Measurements from ENCODE around the gene LMNA. TPM values are rescaled to one million over a fixed set of nuclear protein-coding genes. Genes with fewer than 3 reads are reported as not detected.
"Not testable (repeated sequence)": the region's sequence is repeated elsewhere in the genome, so short reads cannot be mapped to it uniquely, and the experiment has no call there.

Gene LMNA
- total and polyA plus RNA-seq, 11 donors = 223 to 396 (median 273) TPM

- ATAC-seq (peak in 2 of 4 donors; percentile 4 to 10), DNase-seq (peak in 4 of 5 donors; percentile 54 to 74 (median 70))
- Histone ChIP-seq H3K27me3 (no peaks in the 10 kb centered on the region), H3K9me3 (no peaks in the 10 kb centered on the region), H3K4me3 (peak overlapping the region in 9 of 12 donors; percentile 78 to 100 (median 91)), H3K27ac (peak overlapping the region; percentile 24 to 100 (median 98)), H3K4me1 (peaks cover 42 to 84% (median 79%) of the 10 kb centered on the region in 12 donors), H3K36me3 (peaks cover 0 to 37% (median 0%) of the 10 kb centered on the region in 9 donors)
- TF ChIP-seq POLR2A (IDR thresholded peaks at IDR 0.05) = no peak
- TF ChIP-seq, protein P1, sequence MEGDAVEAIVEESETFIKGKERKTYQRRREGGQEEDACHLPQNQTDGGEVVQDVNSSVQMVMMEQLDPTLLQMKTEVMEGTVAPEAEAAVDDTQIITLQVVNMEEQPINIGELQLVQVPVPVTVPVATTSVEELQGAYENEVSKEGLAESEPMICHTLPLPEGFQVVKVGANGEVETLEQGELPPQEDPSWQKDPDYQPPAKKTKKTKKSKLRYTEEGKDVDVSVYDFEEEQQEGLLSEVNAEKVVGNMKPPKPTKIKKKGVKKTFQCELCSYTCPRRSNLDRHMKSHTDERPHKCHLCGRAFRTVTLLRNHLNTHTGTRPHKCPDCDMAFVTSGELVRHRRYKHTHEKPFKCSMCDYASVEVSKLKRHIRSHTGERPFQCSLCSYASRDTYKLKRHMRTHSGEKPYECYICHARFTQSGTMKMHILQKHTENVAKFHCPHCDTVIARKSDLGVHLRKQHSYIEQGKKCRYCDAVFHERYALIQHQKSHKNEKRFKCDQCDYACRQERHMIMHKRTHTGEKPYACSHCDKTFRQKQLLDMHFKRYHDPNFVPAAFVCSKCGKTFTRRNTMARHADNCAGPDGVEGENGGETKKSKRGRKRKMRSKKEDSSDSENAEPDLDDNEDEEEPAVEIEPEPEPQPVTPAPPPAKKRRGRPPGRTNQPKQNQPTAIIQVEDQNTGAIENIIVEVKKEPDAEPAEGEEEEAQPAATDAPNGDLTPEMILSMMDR (IDR thresholded peaks at IDR 0.05) = no peak
- intact Hi-C loops (cut with DNase I) = loop anchor here in 2 of 10 donors (10.0 kb wide), 2 partner anchors 385 to 545 kb away; partner anchors contain the start of gene MEF2D (in 1 of the 2)
- WGBS, 4 donors = 42 to 56% (median 47%) methylated on average over 3 of the region's 3 CpGs
Observed at GRCh38 chr1:156119503-156120209, 5.1 kb downstream of the LMNA start.

GRCh38 chr1:156120318-156120717 lies 5.8 kb downstream of the LMNA start:
- H3K36me3 ChIP-seq = peaks cover 0 to 37% (median 0%) of the 10 kb centered on the region in 9 donors
- DNase-seq (no peak), ATAC-seq (no peak)
- no peaks in the 10 kb centered on the region for H3K9me3 ChIP-seq
- WGBS, 4 donors = 73 to 90% (median 84%) methylated on average over 3 of the region's 3 CpGs
- TF ChIP-seq, protein P1 (IDR thresholded peaks at IDR 0.05) = no peak
- no peak for TF ChIP-seq POLR2A (IDR thresholded peaks at IDR 0.05)
- peak overlapping the region in 10 of 12 donors; percentile 9 to 100 (median 90) for H3K4me3 ChIP-seq
- intact Hi-C loops (cut with DNase I) = loop anchor here in 1 of 10 donors (10.0 kb wide), 1 partner anchor 384 kb away; the partner anchor contains the start of gene MEF2D
- H3K27ac ChIP-seq = peak overlapping the region; percentile 24 to 100 (median 98)
- H3K4me1 ChIP-seq = peaks cover 48 to 91% (median 86%) of the 10 kb centered on the region in 12 donors
- no peaks in the 10 kb centered on the region for H3K27me3 ChIP-seq

DNA sequence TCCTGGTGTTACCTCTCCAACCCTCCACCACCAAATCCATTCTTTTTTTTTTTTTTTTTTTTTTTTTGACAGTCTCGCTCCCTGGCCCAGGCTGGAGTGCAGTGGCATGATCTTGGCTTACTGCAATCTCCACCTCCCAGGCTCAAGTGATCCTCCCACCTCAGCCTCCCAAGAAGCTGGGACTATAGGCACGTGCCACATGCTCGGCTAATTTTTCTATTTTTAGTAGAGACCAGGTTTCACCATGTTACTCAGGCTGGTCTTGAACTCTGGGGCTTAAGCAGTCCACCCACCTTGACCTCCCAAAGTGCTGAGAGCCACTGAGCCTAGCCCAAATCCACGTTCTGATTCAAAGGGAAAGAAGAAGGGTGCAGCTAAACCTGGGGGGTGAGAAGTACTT lies 6.5 kb downstream of the LMNA start:
- H3K4me3 ChIP-seq = peak overlapping the region in 10 of 12 donors; percentile 9 to 100 (median 80)
- peaks cover 55 to 98% (median 93%) of the 10 kb centered on the region in 12 donors for H3K4me1 ChIP-seq
- not testable (repeated sequence) for H3K9me3 ChIP-seq, H3K27me3 ChIP-seq, DNase-seq, ATAC-seq
- WGBS, 4 donors = 26 to 35% (median 31%) methylated on average over 4 of the region's 4 CpGs
- peak overlapping the region; percentile 96 to 100 (median 98) for H3K27ac ChIP-seq
- intact Hi-C loops (cut with DNase I) = loop anchor here in 1 of 10 donors (10.0 kb wide), 1 partner anchor 384 kb away; the partner anchor contains the start of gene MEF2D
- H3K36me3 ChIP-seq = peaks cover 0 to 37% (median 0%) of the 10 kb centered on the region in 9 donors

GRCh38 chr1:156121457-156121856 lies 6.9 kb downstream of the LMNA start:
- ATAC-seq (no peak), DNase-seq (no peak)
- Histone ChIP-seq H3K4me1 (peaks cover 58 to 100% (median 97%) of the 10 kb centered on the region in 12 donors), H3K36me3 (peaks cover 0 to 37% (median 0%) of the 10 kb centered on the region in 9 donors), H3K9me3 (no peaks in the 10 kb centered on the region), H3K27me3 (no peaks in the 10 kb centered on the region), H3K4me3 (peak overlapping the region in 10 of 12 donors; percentile 33 to 100 (median 61)), H3K27ac (peak overlapping the region; percentile 96 to 100 (median 98))
- intact Hi-C loops (cut with DNase I) = loop anchor here in 1 of 10 donors (10.0 kb wide), 1 partner anchor 383 kb away; the partner anchor contains the start of gene MEF2D
- TF ChIP-seq, protein P1 (IDR thresholded peaks at IDR 0.05) = no peak
- no peak for TF ChIP-seq POLR2A (IDR thresholded peaks at IDR 0.05)
- WGBS, 4 donors = 64 to 81% (median 72%) methylated on average over 4 of the region's 4 CpGs
